ENCODE results near the gene HS1BP3. TPM values are rescaled to one million over a fixed set of nuclear protein-coding genes. Genes with fewer than 3 reads are reported as not detected.

The HS1BP3 gene
- total RNA-seq, 1 experiment from 2014 or later = 17.1 TPM

- ChIA-PET RAD21 (ENCODE audit: low non-redundant PET in 1 of 2, low total read pairs in 2 of 2, uncharacterized antibody in 2 of 2, unreplicated experiment in 2 of 2) (interaction anchor here in 1 of 2 experiments (1.2 kb wide), 1 partner anchor 221 kb away, joined by 3 read pairs; no protein-coding TSS in a partner anchor), CTCF (interaction anchor here (1.9 kb wide), 1 partner anchor 14 kb away, joined by 5 read pairs; no protein-coding TSS in a partner anchor), POLR2A (interaction anchor here (6.4 kb wide), 1 partner anchor 184 kb away, joined by 66 read pairs; the partner anchor contains the start of gene RHOB)
- no peaks in the 10 kb centered on the region for H3K9me2 ChIP-seq (ENCODE audit: insufficient read depth)
- intact Hi-C loops (cut with micrococcal nuclease) = no loop called here
- TF ChIP-seq SP1 (IDR thresholded peaks at IDR 0.05; ENCODE audit: low read depth) (no peak), POLR2A (IDR thresholded peaks at IDR 0.05; ENCODE audit: borderline replicate concordance, extremely low read depth, insufficient read depth, insufficient read length) (no peak), CTCF (IDR thresholded peaks at IDR 0.05 in 2 of 3, conservative IDR thresholded peaks at IDR 0.05 in 1 of 3; ENCODE audit: borderline replicate concordance in 1 of 3, insufficient read depth in 1 of 3, low read depth in 2 of 3, low read length in 2 of 3) (no peak), CBX3 (IDR thresholded peaks at IDR 0.05; ENCODE audit: low read depth) (no peak), TCF7L2 (IDR thresholded peaks at IDR 0.05; ENCODE audit: borderline replicate concordance, extremely low read depth, insufficient read depth, insufficient read length) (no peak), YY1 (IDR thresholded peaks at IDR 0.05; ENCODE audit: extremely low read depth, insufficient replicate concordance, low read depth, low read length) (no peak), ELF1 (IDR thresholded peaks at IDR 0.05; ENCODE audit: borderline replicate concordance, low read depth) (no peak), MAX (IDR thresholded peaks at IDR 0.05) (no peak)
- no peak overlapping the region for H3K9ac ChIP-seq (ENCODE audit: low read length)
- no peaks in the 10 kb centered on the region for H4K20me1 ChIP-seq (ENCODE audit: insufficient read depth)
- no peak overlapping the region for H3K4me2 ChIP-seq (ENCODE audit: low read length)
- peaks cover 9 to 18% of the 10 kb centered on the region in 2 experiments; a peak in 3 of 4 replicates for H3K4me1 ChIP-seq (ENCODE audit: control insufficient read depth in 1 of 2, insufficient read depth in 2 of 2, low read length in 2 of 2)
- no TSS peak for BruUV-seq (replicated peaks)
- no peaks in the 10 kb centered on the region for H3K27me3 ChIP-seq (ENCODE audit: insufficient read depth, low read length)
- H2AFZ ChIP-seq (ENCODE audit: low read depth, low read length, poor library complexity, severe bottlenecking) = no peak overlapping the region
- H3K79me2 ChIP-seq (ENCODE audit: insufficient read depth, low read length) = no peaks in the 10 kb centered on the region
- H3K36me3 ChIP-seq (ENCODE audit: control insufficient read depth in 1 of 2, insufficient read depth in 2 of 2, low read length in 2 of 2) = no peaks in the 10 kb centered on the region
- H3K27ac ChIP-seq (ENCODE audit: low read depth, low read length) = no peak overlapping the region
- no peak overlapping the region for H3K4me3 ChIP-seq (replicated peaks in 1 of 2; ENCODE audit: low read depth in 1 of 2, low read length in 2 of 2)
- H3K9me3 ChIP-seq (ENCODE audit: control insufficient read depth in 1 of 2, insufficient read depth in 1 of 2, low read depth in 1 of 2, low read length in 2 of 2) = no peaks in the 10 kb centered on the region
- DNase-seq (ENCODE audit: low read depth, low spot score) = no peak
- no peak for ATAC-seq
Observed at GRCh38 chr2:20632446-20632990, 18.4 kb downstream of the HS1BP3 start.

Measured in HCT116 (cell line).